ENCODE measurements around the gene TUT4. TPM values are rescaled to one million over a fixed set of nuclear protein-coding genes. Genes with fewer than 3 reads are reported as not detected.

The TUT4 gene
- total and polyA plus RNA-seq, 12 donors: 16.9 to 40.6 (median 31.5) TPM

- H3K9me3 ChIP-seq: no peaks in the 10 kb centered on the region
- ATAC-seq (no peak), DNase-seq (no peak)
- peaks cover 0 to 10% (median 0%) of the 10 kb centered on the region in 9 donors for H3K4me1 ChIP-seq
- H3K27ac ChIP-seq: no peak overlapping the region
- 88 to 90% methylated on average over 2 of the region's 2 CpGs for WGBS, 2 donors
- H3K4me3 ChIP-seq: no peak overlapping the region
- intact Hi-C loops (cut with DNase I): no loop called here
- H3K36me3 ChIP-seq: peaks cover 0 to 70% (median 11%) of the 10 kb centered on the region in 9 donors
- no peak for TF ChIP-seq CTCF (IDR thresholded peaks at IDR 0.05)
- no peaks in the 10 kb centered on the region for H3K27me3 ChIP-seq
Observed at GRCh38 chr1:52511439-52511838, 41.5 kb downstream of the TUT4 start.

GRCh38 chr1:52506920-52507546, 45.9 kb downstream of the TUT4 start:
- H3K27me3 ChIP-seq: no peaks in the 10 kb centered on the region
- peaks cover 0 to 48% (median 4%) of the 10 kb centered on the region in 9 donors for H3K36me3 ChIP-seq
- no peak for TF ChIP-seq CTCF (IDR thresholded peaks at IDR 0.05)
- no peak for ATAC-seq
- H3K4me1 ChIP-seq: peaks cover 0 to 10% (median 0%) of the 10 kb centered on the region in 9 donors
- no peak for DNase-seq
- no peak overlapping the region for H3K4me3 ChIP-seq
- no peak overlapping the region for H3K27ac ChIP-seq
- no peaks in the 10 kb centered on the region for H3K9me3 ChIP-seq
- intact Hi-C loops (cut with DNase I): no loop called here
- 64 to 88% methylated on average over 3 of the region's 3 CpGs for WGBS, 2 donors

- H3K36me3 ChIP-seq: peaks cover 0 to 46% (median 4%) of the 10 kb centered on the region in 9 donors
- no peak overlapping the region for H3K4me3 ChIP-seq
- DNase-seq: no peak
- intact Hi-C loops (cut with DNase I): no loop called here
- H3K27me3 ChIP-seq: no peaks in the 10 kb centered on the region
- peaks cover 0 to 8% (median 0%) of the 10 kb centered on the region in 9 donors for H3K4me1 ChIP-seq
- no peak for ATAC-seq
- 95 to 96% methylated on average over 3 of the region's 3 CpGs for WGBS, 2 donors
- TF ChIP-seq CTCF (IDR thresholded peaks at IDR 0.05): no peak
- no peaks in the 10 kb centered on the region for H3K9me3 ChIP-seq
- H3K27ac ChIP-seq: no peak overlapping the region
Observed at GRCh38 chr1:52506349-52506748, 46.5 kb downstream of the TUT4 start.

GRCh38 chr1:52504720-52505119, 48.2 kb downstream of the TUT4 start:
- no peak for ATAC-seq
- intact Hi-C loops (cut with DNase I): no loop called here
- H3K36me3 ChIP-seq: peaks cover 0 to 41% (median 4%) of the 10 kb centered on the region in 9 donors

More at GRCh38 chr1:52504720-52505119, 48.2 kb downstream of the TUT4 start:
- Histone ChIP-seq H3K4me3 (no peak overlapping the region), H3K4me1 (no peaks in the 10 kb centered on the region), H3K27me3 (no peaks in the 10 kb centered on the region), H3K9me3 (no peaks in the 10 kb centered on the region), H3K27ac (no peak overlapping the region)
- WGBS, 2 donors: 97 to 98% methylated on average over 1 of the region's 1 CpG
- no peak for TF ChIP-seq CTCF (IDR thresholded peaks at IDR 0.05)
- no peak for DNase-seq

Data from heart right ventricle (tissue), 16 donors.